HCT116 (cell line): ENCODE measurements around the gene CUL9.

Experiments used
- ATF3 ChIP-seq: IDR thresholded peaks from 2 replicates; pipeline ENCODE4 v1.6.1; 2012
- CBX3 ChIP-seq: IDR thresholded peaks from 2 replicates; pipeline ENCODE4 v1.6.1; 2012; ENCODE audit warnings: low read depth
- CTCF ChIP-seq, 3 experiments: fragments of 200-600 bp in 1 of 3; sonication (generic) in 1 of 3; IDR thresholded peaks in 2 of 3; conservative IDR thresholded peaks in 1 of 3; 2 replicates each; pipeline ENCODE4 v1.5.1; 2012 to 2017; ENCODE audit warnings: low read depth in 2 of 3, low read length in 2 of 3, antibody characterized with exemption in 1 of 3, borderline replicate concordance in 1 of 3, control low read depth in 1 of 3, mild to moderate bottlenecking in 1 of 3, mixed read lengths in 1 of 3, mixed run types in 1 of 3, moderate library complexity in 1 of 3; ENCODE audit not compliant: insufficient read depth in 1 of 3
- ELF1 ChIP-seq: IDR thresholded peaks from 2 replicates; pipeline ENCODE4 v1.6.1; 2012; ENCODE audit warnings: low read depth, borderline replicate concordance
- EZH2 ChIP-seq: fragments of 200-600 bp; sonication (generic); IDR thresholded peaks from 2 replicates; pipeline ENCODE4 v1.6.1; 2017; ENCODE audit warnings: antibody characterized with exemption, mixed run types
- POLR2A ChIP-seq: IDR thresholded peaks from 2 replicates; pipeline ENCODE4 v1.7.0; 2011; ENCODE audit warnings: borderline replicate concordance; ENCODE audit not compliant: insufficient read depth, insufficient read length; ENCODE audit errors: extremely low read depth
- POLR2AphosphoS5 ChIP-seq: IDR thresholded peaks from 2 replicates; pipeline ENCODE4 v1.6.1; 2011; ENCODE audit warnings: mild to moderate bottlenecking, low read depth, low read length, moderate library complexity

GRCh38 chr6:43241446-43241845, 59.5 kb downstream of the CUL9 start:
- TF ChIP-seq POLR2AphosphoS5 (no peak), ELF1 (no peak), CBX3 (no peak), CTCF (IDR thresholded peaks at IDR 0.05 in 2 of 3, conservative IDR thresholded peaks at IDR 0.05 in 1 of 3; ENCODE audit: borderline replicate concordance in 1 of 3, insufficient read depth in 1 of 3, low read depth in 2 of 3, low read length in 2 of 3) (no peak), EZH2 (no peak), POLR2A (no peak), ATF3 (no peak)
